ENCODE results near the gene OR5H6.

GRCh38 chr3:98262046-98262445, 2.0 kb upstream of the OR5H6 start:
- TF ChIP-seq CTCF (IDR thresholded peaks at IDR 0.05) (no peak), EZH2 (IDR thresholded peaks at IDR 0.05; ENCODE audit: borderline replicate concordance, insufficient read depth, low read depth, low read length, poor library complexity, severe bottlenecking) (no peak)

Measured in B cell (primary cell).